Measurements from ENCODE around the gene CACNA2D2. TPM values are rescaled to one million over a fixed set of nuclear protein-coding genes. Genes with fewer than 3 reads are reported as not detected.

CACNA2D2 gene
- total and polyA plus RNA-seq, 2 of the 4 experiments (the other 2 are of a cell fraction) = 0.15 TPM; not detected in 1

DNA sequence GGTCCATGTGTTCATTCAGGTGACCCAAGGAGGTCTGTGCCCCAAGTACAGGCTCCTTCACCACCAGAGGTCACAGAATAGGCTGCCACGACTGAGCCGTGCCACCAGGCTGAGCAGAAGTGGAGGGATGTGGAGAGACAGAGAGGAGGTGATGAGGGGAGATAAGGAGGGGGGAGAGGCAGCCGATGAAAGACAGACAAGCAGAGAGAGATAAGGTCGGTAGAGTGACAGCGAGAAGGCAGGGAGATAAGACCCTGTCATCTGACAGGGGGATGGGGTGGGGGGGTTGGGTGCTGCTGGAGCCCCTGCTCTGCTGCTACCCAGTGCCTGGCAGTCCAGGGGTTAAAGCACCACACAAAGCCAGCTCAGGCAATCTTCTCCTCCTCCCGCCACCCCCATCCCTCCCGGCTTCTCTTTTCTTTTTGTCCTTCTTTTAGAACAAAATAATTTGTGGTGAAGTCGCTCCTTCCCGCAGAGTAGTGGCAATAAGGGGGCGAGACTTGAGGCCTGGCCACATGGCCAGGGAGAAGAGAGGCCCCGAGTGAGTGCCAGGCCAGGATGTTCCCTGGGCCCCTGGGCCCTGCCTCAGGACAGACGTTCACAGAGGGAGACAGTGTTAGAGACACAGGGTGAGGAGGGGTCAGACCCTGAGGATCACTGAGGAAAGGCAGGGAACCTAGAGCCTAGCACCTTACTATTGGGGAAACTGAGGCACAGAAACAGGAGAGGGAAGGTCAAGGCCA is 67.9 kb downstream of the CACNA2D2 start:
- H3K4ac ChIP-seq (ENCODE audit: low read depth, low read length) = no peak overlapping the region
- no peak overlapping the region for H2BK120ac ChIP-seq (ENCODE audit: low read depth, low read length)
- H4K5ac ChIP-seq (ENCODE audit: low read depth, low read length) = no peak overlapping the region
- no TSS peak for BruUV-seq (replicated peaks)
- no peak overlapping the region for H3K14ac ChIP-seq (replicated peaks; ENCODE audit: low read depth, low read length)
- no peak overlapping the region for H3K23ac ChIP-seq (ENCODE audit: low read depth, low read length)
- dilution Hi-C loops (cut with HindIII; ENCODE audit: low sequenced_read_pairs, unreplicated experiment) (no loop called here), in situ Hi-C loops (cut with MboI; ENCODE audit: low sequenced_read_pairs) (loop anchor here (10.0 kb wide), 1 partner anchor 109 kb away; no protein-coding TSS in a partner anchor), intact Hi-C loops (cut with micrococcal nuclease) (loop anchor here (1.0 kb wide), 2 partner anchors 107 to 179 kb away; no protein-coding TSS in a partner anchor)
- H2AFZ ChIP-seq (replicated peaks; ENCODE audit: low read length, poor library complexity) = peak overlapping the region; percentile 49
- H3K36me3 ChIP-seq (ENCODE audit: control insufficient read depth, insufficient read depth, low read length) = no peaks in the 10 kb centered on the region
- no peaks in the 10 kb centered on the region for H3K9me3 ChIP-seq (ENCODE audit: control insufficient read depth, insufficient read depth, low read length)
- H2BK20ac ChIP-seq (ENCODE audit: low read depth, low read length) = no peak overlapping the region
- no peak overlapping the region for H3K4me2 ChIP-seq (ENCODE audit: low read depth, low read length)
- H3K9me1 ChIP-seq (ENCODE audit: insufficient read depth, low read length) = no peaks in the 10 kb centered on the region
- no peak overlapping the region for H2AK5ac ChIP-seq (ENCODE audit: low read depth, low read length)
- WGBS, 2 experiments (ENCODE audit: extremely low coverage in 2 of 2, insufficient read length in 1 of 2) = 0% methylated on average over 1 of the region's 12 CpGs; no CpG with 5 or more reads in 1 of the 2 experiments
- H3K27me3 ChIP-seq (ENCODE audit: control insufficient read depth, insufficient read depth, low read length) = peaks cover 59% of the 10 kb centered on the region
- ChIA-PET CTCF (no interaction called here), POLR2A (ENCODE audit: unreplicated experiment) (no interaction called here)
- H2AK9ac ChIP-seq (replicated peaks; ENCODE audit: low read depth, low read length, poor library complexity) = peak overlapping the region; percentile 23
- H3K79me1 ChIP-seq (ENCODE audit: low read depth in 1 of 2, low read length in 2 of 2) = no peaks in the 10 kb centered on the region
- no peak overlapping the region for H2BK15ac ChIP-seq (ENCODE audit: low read depth, low read length)
- 0 out of 2 replicates have a peak, but pooled peaks have one; percentile 9 for ATAC-seq (ENCODE audit: low read depth)
- H3K18ac ChIP-seq (ENCODE audit: low read depth, low read length) = no peak overlapping the region
- no peak overlapping the region for H4K8ac ChIP-seq (ENCODE audit: low read depth in 2 of 2, low read length in 2 of 2)
- no peak overlapping the region for H3K27ac ChIP-seq (ENCODE audit: insufficient read depth, low read length)
- no peaks in the 10 kb centered on the region for H3K4me1 ChIP-seq (ENCODE audit: control insufficient read depth, insufficient read depth, low read length)
- no peak for DNase-seq
- no peak overlapping the region for H2BK5ac ChIP-seq (ENCODE audit: low read depth, low read length, poor library complexity, severe bottlenecking)
- H4K20me1 ChIP-seq (ENCODE audit: insufficient read depth, low read length) = no peaks in the 10 kb centered on the region
- no peak overlapping the region for H4K91ac ChIP-seq (ENCODE audit: insufficient read depth, low read depth, low read length)
- H3K9ac ChIP-seq (ENCODE audit: low read depth, low read length) = no peak overlapping the region
- H3K4me3 ChIP-seq (ENCODE audit: insufficient read depth, low read depth, low read length) = no peak overlapping the region
- no peak overlapping the region for H3K56ac ChIP-seq (ENCODE audit: extremely low read depth, insufficient read depth, low read length)
- TF ChIP-seq, protein P1, sequence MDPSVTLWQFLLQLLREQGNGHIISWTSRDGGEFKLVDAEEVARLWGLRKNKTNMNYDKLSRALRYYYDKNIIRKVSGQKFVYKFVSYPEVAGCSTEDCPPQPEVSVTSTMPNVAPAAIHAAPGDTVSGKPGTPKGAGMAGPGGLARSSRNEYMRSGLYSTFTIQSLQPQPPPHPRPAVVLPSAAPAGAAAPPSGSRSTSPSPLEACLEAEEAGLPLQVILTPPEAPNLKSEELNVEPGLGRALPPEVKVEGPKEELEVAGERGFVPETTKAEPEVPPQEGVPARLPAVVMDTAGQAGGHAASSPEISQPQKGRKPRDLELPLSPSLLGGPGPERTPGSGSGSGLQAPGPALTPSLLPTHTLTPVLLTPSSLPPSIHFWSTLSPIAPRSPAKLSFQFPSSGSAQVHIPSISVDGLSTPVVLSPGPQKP (IDR thresholded peaks at IDR 0.05; ENCODE audit: borderline replicate concordance, low read depth, low read length) = no peak
- no peak for TF ChIP-seq RCOR1 (IDR thresholded peaks at IDR 0.05; ENCODE audit: insufficient replicate concordance, low read length)
- TF ChIP-seq CEBPB (IDR thresholded peaks at IDR 0.05; ENCODE audit: low read depth, low read length) = no peak
- TF ChIP-seq BHLHE40 (IDR thresholded peaks at IDR 0.05; ENCODE audit: low read depth, low read length) = no peak
- no peak for TF ChIP-seq FOS (IDR thresholded peaks at IDR 0.05; ENCODE audit: low read depth, low read length)
- no peak for TF ChIP-seq RAD21 (IDR thresholded peaks at IDR 0.05; ENCODE audit: low read length)
- no peak for TF ChIP-seq SMC3 (IDR thresholded peaks at IDR 0.05; ENCODE audit: low read depth, low read length)
- no peak for TF ChIP-seq CHD1 (IDR thresholded peaks at IDR 0.05; ENCODE audit: low read depth, low read length)
- TF ChIP-seq MAZ (IDR thresholded peaks at IDR 0.05; ENCODE audit: borderline replicate concordance, low read depth, low read length) = no peak
- no peak for TF ChIP-seq RFX5 (IDR thresholded peaks at IDR 0.05; ENCODE audit: low read depth, low read length)
- no peak for TF ChIP-seq POLR2A (IDR thresholded peaks at IDR 0.05; ENCODE audit: low read depth, low read length)
- TF ChIP-seq, protein P2, sequence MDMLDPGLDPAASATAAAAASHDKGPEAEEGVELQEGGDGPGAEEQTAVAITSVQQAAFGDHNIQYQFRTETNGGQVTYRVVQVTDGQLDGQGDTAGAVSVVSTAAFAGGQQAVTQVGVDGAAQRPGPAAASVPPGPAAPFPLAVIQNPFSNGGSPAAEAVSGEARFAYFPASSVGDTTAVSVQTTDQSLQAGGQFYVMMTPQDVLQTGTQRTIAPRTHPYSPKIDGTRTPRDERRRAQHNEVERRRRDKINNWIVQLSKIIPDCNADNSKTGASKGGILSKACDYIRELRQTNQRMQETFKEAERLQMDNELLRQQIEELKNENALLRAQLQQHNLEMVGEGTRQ (IDR thresholded peaks at IDR 0.05; ENCODE audit: low read depth, low read length) = no peak
- TF ChIP-seq, protein P3, sequence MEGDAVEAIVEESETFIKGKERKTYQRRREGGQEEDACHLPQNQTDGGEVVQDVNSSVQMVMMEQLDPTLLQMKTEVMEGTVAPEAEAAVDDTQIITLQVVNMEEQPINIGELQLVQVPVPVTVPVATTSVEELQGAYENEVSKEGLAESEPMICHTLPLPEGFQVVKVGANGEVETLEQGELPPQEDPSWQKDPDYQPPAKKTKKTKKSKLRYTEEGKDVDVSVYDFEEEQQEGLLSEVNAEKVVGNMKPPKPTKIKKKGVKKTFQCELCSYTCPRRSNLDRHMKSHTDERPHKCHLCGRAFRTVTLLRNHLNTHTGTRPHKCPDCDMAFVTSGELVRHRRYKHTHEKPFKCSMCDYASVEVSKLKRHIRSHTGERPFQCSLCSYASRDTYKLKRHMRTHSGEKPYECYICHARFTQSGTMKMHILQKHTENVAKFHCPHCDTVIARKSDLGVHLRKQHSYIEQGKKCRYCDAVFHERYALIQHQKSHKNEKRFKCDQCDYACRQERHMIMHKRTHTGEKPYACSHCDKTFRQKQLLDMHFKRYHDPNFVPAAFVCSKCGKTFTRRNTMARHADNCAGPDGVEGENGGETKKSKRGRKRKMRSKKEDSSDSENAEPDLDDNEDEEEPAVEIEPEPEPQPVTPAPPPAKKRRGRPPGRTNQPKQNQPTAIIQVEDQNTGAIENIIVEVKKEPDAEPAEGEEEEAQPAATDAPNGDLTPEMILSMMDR (conservative IDR thresholded peaks at IDR 0.05; ENCODE audit: low read depth, low read length) = no peak
- TF ChIP-seq MAFK (IDR thresholded peaks at IDR 0.05; ENCODE audit: low read depth, low read length) = no peak
- TF ChIP-seq MXI1 (IDR thresholded peaks at IDR 0.05; ENCODE audit: borderline replicate concordance, low read depth, low read length) = no peak
